Measurements from ENCODE around the gene TMEM132E.
"Not testable (repeated sequence)": the region's sequence is repeated elsewhere in the genome, so short reads cannot be mapped to it uniquely, and the experiment has no call there.

DNA sequence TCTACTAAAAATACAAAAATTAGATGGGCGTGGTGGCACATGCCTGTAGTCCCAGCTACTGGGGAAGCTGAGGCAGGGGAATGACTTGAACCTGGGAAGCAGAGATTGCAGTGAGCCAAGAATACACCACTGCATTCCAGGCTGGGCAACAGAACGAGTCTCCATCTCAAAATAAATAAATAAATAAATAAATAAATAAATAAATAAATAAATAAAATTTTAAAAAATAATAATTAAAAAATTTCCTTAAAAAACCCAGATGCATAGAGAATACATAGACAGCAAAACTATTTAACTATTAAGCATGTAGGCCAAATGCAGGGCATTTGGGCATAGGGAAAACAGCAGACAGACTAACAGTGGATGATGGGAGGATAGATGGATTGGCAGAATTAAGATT lies 40.8 kb upstream of the TMEM132E start:
- not testable (repeated sequence) for TF ChIP-seq POLR2A (IDR thresholded peaks at IDR 0.05)
- TF ChIP-seq, protein P1, sequence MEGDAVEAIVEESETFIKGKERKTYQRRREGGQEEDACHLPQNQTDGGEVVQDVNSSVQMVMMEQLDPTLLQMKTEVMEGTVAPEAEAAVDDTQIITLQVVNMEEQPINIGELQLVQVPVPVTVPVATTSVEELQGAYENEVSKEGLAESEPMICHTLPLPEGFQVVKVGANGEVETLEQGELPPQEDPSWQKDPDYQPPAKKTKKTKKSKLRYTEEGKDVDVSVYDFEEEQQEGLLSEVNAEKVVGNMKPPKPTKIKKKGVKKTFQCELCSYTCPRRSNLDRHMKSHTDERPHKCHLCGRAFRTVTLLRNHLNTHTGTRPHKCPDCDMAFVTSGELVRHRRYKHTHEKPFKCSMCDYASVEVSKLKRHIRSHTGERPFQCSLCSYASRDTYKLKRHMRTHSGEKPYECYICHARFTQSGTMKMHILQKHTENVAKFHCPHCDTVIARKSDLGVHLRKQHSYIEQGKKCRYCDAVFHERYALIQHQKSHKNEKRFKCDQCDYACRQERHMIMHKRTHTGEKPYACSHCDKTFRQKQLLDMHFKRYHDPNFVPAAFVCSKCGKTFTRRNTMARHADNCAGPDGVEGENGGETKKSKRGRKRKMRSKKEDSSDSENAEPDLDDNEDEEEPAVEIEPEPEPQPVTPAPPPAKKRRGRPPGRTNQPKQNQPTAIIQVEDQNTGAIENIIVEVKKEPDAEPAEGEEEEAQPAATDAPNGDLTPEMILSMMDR (IDR thresholded peaks at IDR 0.05 in 8 of 11, conservative IDR thresholded peaks at IDR 0.05 in 3 of 11) = not testable (repeated sequence)
